Right cardiac atrium (tissue), 5 donors: ENCODE measurements around the gene SIMC1. TPM values are rescaled to one million over a fixed set of nuclear protein-coding genes. Genes with fewer than 3 reads are reported as not detected.
"Not testable (repeated sequence)": the region's sequence is repeated elsewhere in the genome, so short reads cannot be mapped to it uniquely, and the experiment has no call there.

Source experiments
- ATAC-seq, 2 donors: fragments of 200-7000 bp; cut with Tn5 transposase; one replicate each; pipeline versions ENCODE4 v1.8.0 to v1.9.1; 2020; ENCODE audit warnings: moderate library complexity in 2 of 2, mild to moderate bottlenecking in 1 of 2
- DNase-seq, 3 donors: peaks; one replicate each; pipeline ENCODE4 v3.0.0-alpha.2; 2020
- H3K27ac ChIP-seq: one replicate; pipeline ENCODE4 v1.5.1; 2013; ENCODE audit warnings: mild to moderate bottlenecking, low read length, control low read depth, moderate library complexity
- H3K27me3 ChIP-seq: one replicate; pipeline ENCODE4 v1.6.1; 2013; ENCODE audit not compliant: control insufficient read depth, insufficient read depth
- H3K4me1 ChIP-seq: one replicate; pipeline ENCODE4 v1.6.1; 2013; ENCODE audit warnings: low read length; ENCODE audit not compliant: control insufficient read depth, insufficient read depth
- H3K4me3 ChIP-seq: one replicate; pipeline ENCODE4 v1.5.1; 2013; ENCODE audit warnings: low read length, control low read depth
- H3K9me3 ChIP-seq: one replicate; pipeline ENCODE4 v1.6.1; 2013; ENCODE audit warnings: low read length; ENCODE audit not compliant: control insufficient read depth
- WGBS: extraction: QIAGEN DNeasy Blood & Tissue Kit; methylation state at CpG from one replicate; pipeline ENCODE4 v1.1.7; 2013; 5-methylcytosine and 5-hydroxymethylcytosine counted together
- intact Hi-C, 4 donors: fragments of 100-400 bp; cut with DNase I; formaldehyde crosslinking; loops; one replicate each; pipeline versions ENCODE4 v1.11.0 to v1.14.0; 2022 to 2023
- long read RNA-seq, 4 donors: library from polyadenylated mRNA; unstranded; transcript quantifications; one replicate each; pipeline ENCODE4 v2.0.0, GENCODE V29; 2020 to 2021
- polyA plus RNA-seq: library from polyadenylated mRNA; stranded (reverse); fragments of 200-250 nt; gene quantifications from one replicate; pipeline ENCODE4 v1.2.3, GENCODE V29; 2013
- total RNA-seq, 4 donors: library from RNA; stranded (reverse); fragmentation: NEBNext Ultra II Directional; extraction: Animal tissue kit (Norgen Biotek cat#: 25700); gene quantifications; one replicate each; pipeline ENCODE4 v1.2.1, GENCODE V29; 2021
- donor health status: healthy with polysubstance abuse.
- donor health status: DM: no; HTN: yes; CAD: no.
- donor health status: DM: no; HTN: no; CAD: no.
- donor health status: DM: no; HTN: yes; CAD: no; lungs with severe emphysema.
- donor health status: DM: yes; HTN: yes; CAD: no.

The SIMC1 gene
- total RNA-seq = 1 to 10 TPM; 8.1 to 9.7 (median 9.0) TPM
- polyA plus RNA-seq = 4.0 TPM
- long read RNA-seq, donor 1, transcript SIMC1-203 (10 exons, 2,694 nt) = major isoform, 20 of 28 reads
- long read RNA-seq, donor 1, partial matches to known transcripts = 5 of 28 reads
- long read RNA-seq, donor 1, other reads (novel, unspliced or antisense) = 2 of 28 reads
- long read RNA-seq, donor 2, partial matches to known transcripts = 0 of 4 reads
- long read RNA-seq, donor 2, other reads (novel, unspliced or antisense) = 0 of 4 reads
- long read RNA-seq, donor 3, transcript SIMC1-203 (10 exons, 2,694 nt) = major isoform, 13 of 21 reads
- long read RNA-seq, donor 3, partial matches to known transcripts = 6 of 21 reads
- long read RNA-seq, donor 3, other reads (novel, unspliced or antisense) = 1 of 21 reads
- long read RNA-seq, donor 4, transcript SIMC1-203 (10 exons, 2,694 nt) = major isoform, 8 of 10 reads
- long read RNA-seq, donor 4, partial matches to known transcripts = 1 of 10 reads
- long read RNA-seq, donor 4, other reads (novel, unspliced or antisense) = 1 of 10 reads

DNA sequence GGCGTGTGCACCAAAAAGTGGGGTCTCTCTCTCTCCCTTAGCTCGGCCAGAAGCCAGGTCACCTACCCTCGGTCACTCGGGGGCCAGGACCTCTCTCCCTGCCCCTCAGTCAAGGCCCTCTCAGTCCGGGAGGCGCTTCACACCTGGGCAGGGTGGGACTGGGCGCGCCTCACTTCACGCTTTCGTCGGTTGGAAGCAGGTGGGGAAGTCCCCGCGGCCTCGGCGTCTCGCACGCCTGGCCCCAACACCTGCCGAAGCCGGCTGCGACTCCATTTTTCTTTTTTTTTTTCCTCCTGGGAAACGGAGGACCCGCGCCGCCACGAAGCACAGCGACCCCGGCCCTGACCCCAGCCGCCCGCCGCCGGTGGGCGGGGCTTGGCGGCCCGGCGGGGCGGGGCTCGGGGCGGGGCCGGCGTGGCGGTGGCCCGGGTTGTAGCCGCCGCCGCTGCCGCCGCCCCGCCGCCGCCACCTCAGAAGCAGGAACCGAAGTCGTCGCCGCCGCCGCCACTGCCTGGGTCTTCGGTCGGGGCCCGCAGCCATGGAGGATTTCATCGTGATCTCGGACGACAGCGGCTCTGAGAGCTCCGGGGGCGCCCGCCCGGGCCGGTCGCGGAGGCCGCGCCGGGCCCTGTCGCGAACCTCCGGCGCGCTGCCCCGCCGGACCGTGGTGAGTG, at the start of gene SIMC1:
TSS of gene SIMC1 (plus strand) at position 454 of the 674 bp plus-strand sequence. CDS start at position 539, 85 bp downstream.
- H3K27me3 ChIP-seq, H3K9me3 ChIP-seq, intact Hi-C loops, H3K4me1 ChIP-seq, H3K27ac ChIP-seq: not testable (repeated sequence)
- WGBS = 4% methylated on average over 70 of the region's 81 CpGs
- peak within 1 kb of the TSS; percentile 81 for H3K4me3 ChIP-seq
- ATAC-seq (peak; percentile 85 to 88), DNase-seq (peak; percentile 31 to 79 (median 77))

GRCh38 chr5:176188506-176189193, 49.6 kb upstream of the SIMC1 start:
- no peaks in the 10 kb centered on the region for H3K27me3 ChIP-seq
- no peak overlapping the region for H3K4me3 ChIP-seq
- 83% methylated on average over 11 of the region's 11 CpGs for WGBS
- no peak overlapping the region for H3K27ac ChIP-seq
- no peaks in the 10 kb centered on the region for H3K9me3 ChIP-seq
- DNase-seq = no peak
- H3K4me1 ChIP-seq = no peaks in the 10 kb centered on the region
- intact Hi-C loops = no loop called here
- no peak for ATAC-seq

- DNase-seq = no peak
- no peak overlapping the region for H3K4me3 ChIP-seq
Measured at GRCh38 chr5:176189857-176190256, 48.4 kb upstream of the SIMC1 start.

GRCh38 chr5:176190886-176191755, 47.1 kb upstream of the SIMC1 start:
- 77% methylated on average over 25 of the region's 28 CpGs for WGBS
- Histone ChIP-seq H3K27ac (no peak overlapping the region), H3K27me3 (no peaks in the 10 kb centered on the region), H3K4me3 (no peak overlapping the region), H3K9me3 (no peaks in the 10 kb centered on the region), H3K4me1 (no peaks in the 10 kb centered on the region)
- DNase-seq (no peak), ATAC-seq (no peak)
- intact Hi-C loops = no loop called here

More at GRCh38 chr5:176189857-176190256, 48.4 kb upstream of the SIMC1 start:
- ATAC-seq = no peak
- H3K27ac ChIP-seq = no peak overlapping the region
- no peaks in the 10 kb centered on the region for H3K27me3 ChIP-seq
- 72% methylated on average over 7 of the region's 7 CpGs for WGBS
- H3K9me3 ChIP-seq = no peaks in the 10 kb centered on the region
- intact Hi-C loops = no loop called here
- H3K4me1 ChIP-seq = no peaks in the 10 kb centered on the region

DNA sequence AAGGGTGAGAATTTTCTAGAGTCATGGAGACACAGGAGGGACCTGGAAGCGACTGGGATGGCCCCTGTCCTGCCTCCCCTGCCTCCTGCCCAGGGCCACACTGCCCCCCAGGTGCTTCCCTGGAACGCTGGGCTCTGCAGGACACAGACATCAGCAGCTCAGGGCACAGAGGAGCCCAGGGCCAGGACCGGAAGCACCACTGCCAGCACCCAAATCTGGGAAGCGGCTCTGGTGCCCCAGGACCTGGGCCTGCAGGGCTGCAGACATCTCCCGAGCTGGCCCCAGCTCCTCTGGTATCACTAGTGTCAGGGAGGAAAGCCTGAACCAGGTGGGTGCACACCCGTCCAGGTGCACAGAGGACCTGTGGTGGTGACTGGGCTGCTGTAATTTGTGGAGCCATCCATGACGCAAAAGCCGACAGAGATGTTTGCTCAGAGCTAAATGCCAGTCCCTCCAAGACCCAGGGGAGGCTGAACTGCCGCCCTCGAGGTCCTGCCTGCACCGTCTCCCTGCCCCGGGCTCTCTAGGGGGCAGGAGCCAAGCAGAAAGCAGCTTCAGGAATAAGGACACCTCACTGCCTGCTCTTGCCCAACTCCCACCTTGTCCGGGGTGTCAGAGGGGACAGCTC, 46.0 kb upstream of the SIMC1 start:
- no peak overlapping the region for H3K4me3 ChIP-seq
- no peaks in the 10 kb centered on the region for H3K9me3 ChIP-seq
- 76% methylated on average over 13 of the region's 13 CpGs for WGBS
- intact Hi-C loops = no loop called here
- H3K4me1 ChIP-seq = no peaks in the 10 kb centered on the region
- H3K27me3 ChIP-seq = no peaks in the 10 kb centered on the region
- no peak overlapping the region for H3K27ac ChIP-seq
- DNase-seq = no peak
- no peak for ATAC-seq

DNA sequence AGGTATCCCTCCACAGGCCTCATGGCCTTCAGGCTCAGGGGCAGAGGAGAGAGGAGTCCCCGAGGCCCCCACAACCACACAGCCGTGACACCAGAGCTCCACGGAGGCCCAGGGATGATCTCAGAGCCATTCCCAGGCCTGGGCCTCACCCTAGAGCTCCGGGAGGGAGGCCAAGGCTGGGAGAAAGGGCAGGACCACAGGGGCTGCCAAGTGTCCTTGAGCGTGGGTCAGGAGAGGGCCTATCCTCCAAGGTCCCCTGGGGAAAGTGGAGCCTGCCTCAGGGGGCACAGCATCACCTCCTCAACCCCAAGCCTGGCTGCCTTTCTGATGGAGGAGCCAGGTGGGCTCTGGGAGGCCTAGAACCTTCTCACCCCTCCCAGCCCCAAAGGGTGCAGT, 45.5 kb upstream of the SIMC1 start:
- H3K4me3 ChIP-seq, H3K9me3 ChIP-seq, H3K27ac ChIP-seq, intact Hi-C loops, H3K27me3 ChIP-seq, H3K4me1 ChIP-seq, ATAC-seq: not testable (repeated sequence)
- WGBS = 49% methylated on average over 5 of the region's 5 CpGs
- peak in 1 of 3 donors; percentile 55 for DNase-seq

DNA sequence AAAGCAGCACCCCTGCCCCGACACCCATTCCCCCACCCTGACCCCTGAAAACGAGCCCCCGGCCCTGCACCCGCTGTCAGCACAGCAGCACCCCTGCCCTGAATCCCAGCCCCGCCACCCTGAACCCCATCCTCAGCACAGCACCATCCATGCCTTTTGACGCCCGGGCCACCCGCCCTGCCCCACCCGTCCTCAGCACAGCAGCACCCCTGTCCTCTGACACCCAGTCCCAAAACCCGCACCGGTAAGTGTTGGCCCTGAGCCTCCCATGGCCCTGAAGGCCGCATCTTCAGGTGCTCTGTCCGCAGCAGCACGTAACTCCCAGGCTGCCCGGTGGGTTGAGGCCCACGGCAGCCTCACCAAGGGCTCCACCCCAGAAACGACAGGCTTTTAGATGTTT, 44.6 kb upstream of the SIMC1 start:
- DNase-seq, ATAC-seq, H3K9me3 ChIP-seq, intact Hi-C loops, H3K27me3 ChIP-seq, H3K4me3 ChIP-seq, H3K4me1 ChIP-seq, H3K27ac ChIP-seq: not testable (repeated sequence)
- 80% methylated on average over 17 of the region's 17 CpGs for WGBS

DNA sequence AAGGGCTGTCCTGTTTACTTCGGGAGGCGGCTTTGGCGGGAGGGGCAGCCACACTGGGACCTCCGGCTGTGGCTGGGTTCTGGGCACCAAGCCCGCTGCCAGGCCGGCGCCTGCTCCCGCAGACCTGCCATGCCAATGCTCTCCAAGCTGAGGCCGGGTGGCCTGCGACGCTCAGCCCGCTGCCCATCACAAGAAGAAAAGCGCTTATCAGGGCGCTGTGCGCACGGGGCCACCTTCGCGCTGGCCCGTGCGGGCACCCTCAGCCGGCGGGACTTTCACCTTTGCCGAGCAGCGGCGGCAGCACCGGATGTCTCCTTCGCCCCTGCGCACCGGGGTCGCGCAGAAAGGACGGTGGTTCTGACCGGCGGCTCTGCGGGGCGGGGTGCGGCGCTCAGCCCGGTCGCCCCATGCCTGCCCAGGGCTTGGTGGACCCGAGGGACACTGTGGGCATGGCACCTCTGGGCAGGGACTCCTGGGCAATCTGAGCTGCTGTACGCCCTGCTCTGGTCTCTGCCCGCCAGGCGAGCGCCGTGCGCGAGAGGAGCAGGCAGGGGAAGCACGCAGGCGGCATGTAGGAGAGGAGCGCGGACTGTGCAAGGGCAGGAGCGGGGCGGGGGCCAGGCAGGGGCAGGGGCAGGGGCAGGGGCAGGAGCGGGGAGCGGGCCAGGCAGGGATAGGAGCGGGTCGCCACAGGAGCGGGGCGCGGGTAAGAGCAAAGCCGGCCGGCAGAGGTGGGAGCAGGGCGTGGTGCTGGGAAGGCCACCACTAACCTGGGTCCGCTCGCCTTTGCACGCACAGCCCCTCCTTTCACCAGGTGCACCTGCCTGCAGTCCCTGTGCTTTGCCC, 43.8 kb upstream of the SIMC1 start:
- DNase-seq, H3K9me3 ChIP-seq, H3K4me3 ChIP-seq, H3K27me3 ChIP-seq, H3K4me1 ChIP-seq, intact Hi-C loops, H3K27ac ChIP-seq: not testable (repeated sequence)
- 2% methylated on average over 53 of the region's 67 CpGs for WGBS
- peak in 1 of 2 donors; percentile 40 for ATAC-seq

- intact Hi-C loops, H3K4me1 ChIP-seq, H3K9me3 ChIP-seq, ATAC-seq, H3K27ac ChIP-seq, H3K27me3 ChIP-seq, H3K4me3 ChIP-seq, DNase-seq: not testable (repeated sequence)
- 25% methylated on average over 6 of the region's 6 CpGs for WGBS
Measured at GRCh38 chr5:176195084-176195413, 43.2 kb upstream of the SIMC1 start.
